ENCODE results near the gene SAMD4B. TPM values are rescaled to one million over a fixed set of nuclear protein-coding genes. Genes with fewer than 3 reads are reported as not detected.

The SAMD4B gene
- total and polyA plus RNA-seq, 9 of the 15 experiments (the other 6 are each of a cell fraction or from before 2014, with no cell fraction given): 3.4 to 90.5 (median 38.0) TPM

DNA sequence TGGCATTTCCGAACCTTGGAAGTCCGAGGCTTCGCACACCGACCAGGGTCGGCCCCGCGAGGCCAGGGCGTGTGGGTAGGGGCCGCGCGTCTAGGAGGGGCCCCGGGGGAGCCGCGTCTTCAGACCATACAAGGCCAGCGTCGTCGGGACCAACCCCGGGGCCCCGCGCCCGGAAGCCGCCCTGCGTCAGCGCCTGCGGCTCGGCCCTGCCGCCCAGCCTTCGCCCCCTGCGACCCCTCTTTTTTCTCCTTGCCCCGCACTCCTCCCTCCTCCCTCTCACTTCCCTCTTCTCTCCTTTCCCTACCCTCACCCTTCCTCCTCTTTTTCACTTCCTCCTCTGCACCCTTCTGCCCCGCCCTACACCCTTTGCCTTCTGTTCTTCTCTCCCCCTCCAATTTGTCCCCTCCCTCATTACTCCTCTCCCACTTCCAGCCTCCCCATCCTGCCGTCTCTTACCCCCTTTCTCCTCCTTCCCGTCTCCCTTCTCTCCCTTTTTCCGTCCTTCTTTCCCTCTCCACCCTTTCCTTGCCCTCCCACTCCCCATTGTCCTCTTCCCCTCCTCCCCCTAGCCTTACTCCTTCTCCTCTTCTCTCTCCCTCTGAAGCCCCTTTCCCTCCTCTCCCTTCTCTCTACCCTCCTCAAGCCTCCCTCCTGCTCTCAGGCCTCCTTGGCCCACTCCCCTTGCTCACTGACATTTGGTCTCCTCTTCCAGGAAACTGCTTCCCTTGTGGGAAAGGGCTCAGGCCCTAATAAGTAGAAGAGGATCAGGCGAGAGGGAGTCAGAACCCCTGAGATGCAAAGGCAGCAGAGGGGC lies 68.0 kb downstream of the SAMD4B start (continued):
- no peak for TF ChIP-seq STAT5B (CRISPR knock-in tag; IDR thresholded peaks at IDR 0.05)
- no peak for TF ChIP-seq ZC3H4 (CRISPR knock-in tag; IDR thresholded peaks at IDR 0.05; ENCODE audit: borderline replicate concordance)
- TF ChIP-seq SRSF1 (IDR thresholded peaks at IDR 0.05; ENCODE audit: low read depth, low read length): no peak
- peak; percentile 46 for TF ChIP-seq NCOA4 (IDR thresholded peaks at IDR 0.05; ENCODE audit: partially characterized antibody)
- peak; percentile 2; the same call in 1 of the 2 replicates for TF ChIP-seq EP400 (IDR thresholded peaks at IDR 0.05)
- TF ChIP-seq, protein P1, sequence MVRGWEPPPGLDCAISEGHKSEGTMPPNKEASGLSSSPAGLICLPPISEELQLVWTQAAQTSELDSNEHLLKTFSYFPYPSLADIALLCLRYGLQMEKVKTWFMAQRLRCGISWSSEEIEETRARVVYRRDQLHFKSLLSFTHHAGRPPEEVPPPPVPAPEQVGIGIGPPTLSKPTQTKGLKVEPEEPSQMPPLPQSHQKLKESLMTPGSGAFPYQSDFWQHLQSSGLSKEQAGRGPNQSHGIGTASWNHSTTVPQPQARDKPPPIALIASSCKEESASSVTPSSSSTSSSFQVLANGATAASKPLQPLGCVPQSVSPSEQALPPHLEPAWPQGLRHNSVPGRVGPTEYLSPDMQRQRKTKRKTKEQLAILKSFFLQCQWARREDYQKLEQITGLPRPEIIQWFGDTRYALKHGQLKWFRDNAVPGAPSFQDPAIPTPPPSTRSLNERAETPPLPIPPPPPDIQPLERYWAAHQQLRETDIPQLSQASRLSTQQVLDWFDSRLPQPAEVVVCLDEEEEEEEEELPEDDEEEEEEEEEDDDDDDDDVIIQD (CRISPR knock-in tag; IDR thresholded peaks at IDR 0.05): no peak
- peak; percentile 50 for TF ChIP-seq SNIP1 (IDR thresholded peaks at IDR 0.05; ENCODE audit: low read depth)
- TF ChIP-seq GTF2F1 (IDR thresholded peaks at IDR 0.05; ENCODE audit: low read depth, low read length): no peak
- TF ChIP-seq NFRKB (IDR thresholded peaks at IDR 0.05; ENCODE audit: low read depth): peak; percentile 91
- TF ChIP-seq, protein P2, sequence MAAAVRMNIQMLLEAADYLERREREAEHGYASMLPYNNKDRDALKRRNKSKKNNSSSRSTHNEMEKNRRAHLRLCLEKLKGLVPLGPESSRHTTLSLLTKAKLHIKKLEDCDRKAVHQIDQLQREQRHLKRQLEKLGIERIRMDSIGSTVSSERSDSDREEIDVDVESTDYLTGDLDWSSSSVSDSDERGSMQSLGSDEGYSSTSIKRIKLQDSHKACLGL (CRISPR knock-in tag; IDR thresholded peaks at IDR 0.05; ENCODE audit: borderline replicate concordance, poor library complexity, severe bottlenecking): no peak
- TF ChIP-seq ZNF23 (CRISPR knock-in tag; IDR thresholded peaks at IDR 0.05): no peak
- peak; percentile 30 for TF ChIP-seq RBM22 (IDR thresholded peaks at IDR 0.05; ENCODE audit: low read depth, low read length, poor library complexity, severe bottlenecking)
- TF ChIP-seq, protein P3, sequence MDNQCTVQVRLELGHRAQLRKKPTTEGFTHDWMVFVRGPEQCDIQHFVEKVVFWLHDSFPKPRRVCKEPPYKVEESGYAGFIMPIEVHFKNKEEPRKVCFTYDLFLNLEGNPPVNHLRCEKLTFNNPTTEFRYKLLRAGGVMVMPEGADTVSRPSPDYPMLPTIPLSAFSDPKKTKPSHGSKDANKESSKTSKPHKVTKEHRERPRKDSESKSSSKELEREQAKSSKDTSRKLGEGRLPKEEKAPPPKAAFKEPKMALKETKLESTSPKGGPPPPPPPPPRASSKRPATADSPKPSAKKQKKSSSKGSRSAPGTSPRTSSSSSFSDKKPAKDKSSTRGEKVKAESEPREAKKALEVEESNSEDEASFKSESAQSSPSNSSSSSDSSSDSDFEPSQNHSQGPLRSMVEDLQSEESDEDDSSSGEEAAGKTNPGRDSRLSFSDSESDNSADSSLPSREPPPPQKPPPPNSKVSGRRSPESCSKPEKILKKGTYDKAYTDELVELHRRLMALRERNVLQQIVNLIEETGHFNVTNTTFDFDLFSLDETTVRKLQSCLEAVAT (IDR thresholded peaks at IDR 0.05): peak; percentile 91 to 95
- TF ChIP-seq CCAR2 (IDR thresholded peaks at IDR 0.05; ENCODE audit: low read depth, low read length): no peak
- TF ChIP-seq PYGO2 (tag; IDR thresholded peaks at IDR 0.05): no peak
- TF ChIP-seq, protein P4, sequence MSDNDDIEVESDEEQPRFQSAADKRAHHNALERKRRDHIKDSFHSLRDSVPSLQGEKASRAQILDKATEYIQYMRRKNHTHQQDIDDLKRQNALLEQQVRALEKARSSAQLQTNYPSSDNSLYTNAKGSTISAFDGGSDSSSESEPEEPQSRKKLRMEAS (CRISPR knock-in tag; IDR thresholded peaks at IDR 0.05): peak; percentile 30; the same call in 1 of the 2 replicates
- peak; percentile 68 for TF ChIP-seq NCOA1 (IDR thresholded peaks at IDR 0.05; ENCODE audit: low read depth)
- peak; percentile 26 for TF ChIP-seq TAF1 (IDR thresholded peaks at IDR 0.05; ENCODE audit: control insufficient read depth, extremely low read depth, insufficient read depth, low read length, severe bottlenecking)
- TF ChIP-seq SMARCE1 (IDR thresholded peaks at IDR 0.05): peak; percentile 90
- TF ChIP-seq, protein P5, sequence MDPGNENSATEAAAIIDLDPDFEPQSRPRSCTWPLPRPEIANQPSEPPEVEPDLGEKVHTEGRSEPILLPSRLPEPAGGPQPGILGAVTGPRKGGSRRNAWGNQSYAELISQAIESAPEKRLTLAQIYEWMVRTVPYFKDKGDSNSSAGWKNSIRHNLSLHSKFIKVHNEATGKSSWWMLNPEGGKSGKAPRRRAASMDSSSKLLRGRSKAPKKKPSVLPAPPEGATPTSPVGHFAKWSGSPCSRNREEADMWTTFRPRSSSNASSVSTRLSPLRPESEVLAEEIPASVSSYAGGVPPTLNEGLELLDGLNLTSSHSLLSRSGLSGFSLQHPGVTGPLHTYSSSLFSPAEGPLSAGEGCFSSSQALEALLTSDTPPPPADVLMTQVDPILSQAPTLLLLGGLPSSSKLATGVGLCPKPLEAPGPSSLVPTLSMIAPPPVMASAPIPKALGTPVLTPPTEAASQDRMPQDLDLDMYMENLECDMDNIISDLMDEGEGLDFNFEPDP (CRISPR knock-in tag; IDR thresholded peaks at IDR 0.05): no peak
- no peak for TF ChIP-seq NELFE (IDR thresholded peaks at IDR 0.05; ENCODE audit: insufficient read depth, insufficient read length)
- no peak for TF ChIP-seq HDAC6 (IDR thresholded peaks at IDR 0.05; ENCODE audit: low read depth, low read length)

All from K562 (cell line).